Stimulated activated naive CD8-positive, alpha-beta T cell treated with anti-CD3 and anti-CD28 coated beads, Interleukin-15, amount 100 ng/mL, for 72 hours (primary cell): ENCODE data around the gene NRM.
"Not testable (repeated sequence)": the region's sequence is repeated elsewhere in the genome, so short reads cannot be mapped to it uniquely, and the experiment has no call there.

Experiments
- ATAC-seq: fragments of 150-1000 bp; cut with Tn5 transposase; 2 replicates; pipeline ENCODE4 v1.10.0; 2021; ENCODE audit warnings: mild to moderate bottlenecking, moderate library complexity
- DNase-seq, 2 donors: peaks; one replicate each; pipeline ENCODE4 v3.0.0; 2021 to 2022
- H3K27ac Mint-ChIP-seq, 2 donors: one replicate each; pipeline ENCODE4 v1.8.0; 2022; ENCODE audit warnings: mild to moderate bottlenecking in 2 of 2, mixed read lengths in 2 of 2, moderate library complexity in 2 of 2
- H3K27me3 Mint-ChIP-seq: one replicate; pipeline ENCODE4 v1.8.0; 2022; ENCODE audit warnings: mixed read lengths
- H3K4me1 Mint-ChIP-seq: one replicate; pipeline ENCODE4 v1.8.0; 2022; ENCODE audit warnings: mild to moderate bottlenecking, mixed read lengths
- H3K4me3 Mint-ChIP-seq, 2 donors: one replicate each; pipeline ENCODE4 v1.8.0; 2022; ENCODE audit warnings: mild to moderate bottlenecking in 2 of 2, mixed read lengths in 2 of 2, moderate library complexity in 1 of 2
- H3K9me3 Mint-ChIP-seq, 2 donors: one replicate each; pipeline ENCODE4 v1.8.0; 2022; ENCODE audit warnings: mixed read lengths in 2 of 2

Gene NRM

DNA sequence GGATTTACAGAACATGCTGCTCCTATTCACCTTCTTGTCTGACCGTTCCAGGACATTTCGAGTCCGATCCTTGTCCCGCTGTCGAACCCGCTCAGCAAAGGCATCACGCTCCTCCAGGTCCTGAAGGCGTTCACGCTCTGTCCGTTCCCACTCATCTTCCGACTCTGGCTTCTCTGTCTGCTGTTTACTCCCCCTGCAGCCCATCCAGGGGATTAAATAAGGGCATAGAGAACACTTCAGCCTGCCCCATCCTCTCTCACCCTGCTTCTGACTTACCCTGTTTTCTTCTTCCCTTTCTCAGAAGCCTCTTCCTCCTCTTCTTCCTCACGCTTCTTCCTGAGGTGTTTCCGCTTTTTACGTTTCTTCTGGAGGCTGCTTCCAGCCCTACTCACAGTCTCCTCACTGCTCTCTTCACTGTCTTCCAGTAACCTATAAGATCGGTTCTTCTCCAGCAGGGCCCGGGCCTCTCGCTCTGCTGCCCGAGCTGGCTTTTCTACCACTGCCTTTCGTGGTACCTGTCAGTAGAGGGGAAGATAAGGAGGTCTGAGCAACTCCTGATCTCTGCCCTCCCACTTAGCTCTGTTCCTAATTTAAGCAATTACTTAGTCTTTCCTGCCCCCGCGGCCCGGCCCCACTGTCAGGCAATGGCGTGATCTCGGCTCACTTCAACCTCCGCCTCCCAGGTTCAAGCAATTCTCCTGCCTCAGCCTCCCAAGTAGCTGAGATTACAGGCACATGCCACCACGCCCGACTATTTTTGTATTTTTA is 19.8 kb downstream of the NRM start:
- H3K9me3 Mint-ChIP-seq = no peaks in the 10 kb centered on the region
- ATAC-seq (no peak), DNase-seq (no peak)
- H3K4me3 Mint-ChIP-seq = peak overlapping the region; percentile 88 to 90
- peaks cover 52% of the 10 kb centered on the region for H3K4me1 Mint-ChIP-seq
- no peaks in the 10 kb centered on the region for H3K27me3 Mint-ChIP-seq
- H3K27ac Mint-ChIP-seq = no peak overlapping the region

DNA sequence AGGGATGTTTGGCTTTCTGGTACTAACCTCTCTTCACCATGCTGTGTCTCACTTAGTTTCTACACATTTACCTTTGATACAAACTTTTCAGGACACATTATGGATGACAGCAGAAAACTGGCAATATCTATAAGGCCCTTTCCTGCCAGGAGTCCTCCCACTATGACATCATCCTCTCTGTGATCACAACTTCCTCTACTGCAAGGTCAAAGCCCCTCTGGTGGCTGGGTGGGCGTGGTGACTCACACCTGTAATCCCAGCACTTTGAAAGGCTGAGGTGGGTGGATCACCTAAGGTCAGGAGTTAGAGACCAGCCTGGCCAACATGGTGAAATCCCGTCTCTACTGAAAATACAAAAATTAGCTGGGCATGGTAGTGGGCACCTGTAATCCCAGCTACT is 24.5 kb downstream of the NRM start:
- H3K27ac Mint-ChIP-seq = peak overlapping the region; percentile 78 to 87

DNA sequence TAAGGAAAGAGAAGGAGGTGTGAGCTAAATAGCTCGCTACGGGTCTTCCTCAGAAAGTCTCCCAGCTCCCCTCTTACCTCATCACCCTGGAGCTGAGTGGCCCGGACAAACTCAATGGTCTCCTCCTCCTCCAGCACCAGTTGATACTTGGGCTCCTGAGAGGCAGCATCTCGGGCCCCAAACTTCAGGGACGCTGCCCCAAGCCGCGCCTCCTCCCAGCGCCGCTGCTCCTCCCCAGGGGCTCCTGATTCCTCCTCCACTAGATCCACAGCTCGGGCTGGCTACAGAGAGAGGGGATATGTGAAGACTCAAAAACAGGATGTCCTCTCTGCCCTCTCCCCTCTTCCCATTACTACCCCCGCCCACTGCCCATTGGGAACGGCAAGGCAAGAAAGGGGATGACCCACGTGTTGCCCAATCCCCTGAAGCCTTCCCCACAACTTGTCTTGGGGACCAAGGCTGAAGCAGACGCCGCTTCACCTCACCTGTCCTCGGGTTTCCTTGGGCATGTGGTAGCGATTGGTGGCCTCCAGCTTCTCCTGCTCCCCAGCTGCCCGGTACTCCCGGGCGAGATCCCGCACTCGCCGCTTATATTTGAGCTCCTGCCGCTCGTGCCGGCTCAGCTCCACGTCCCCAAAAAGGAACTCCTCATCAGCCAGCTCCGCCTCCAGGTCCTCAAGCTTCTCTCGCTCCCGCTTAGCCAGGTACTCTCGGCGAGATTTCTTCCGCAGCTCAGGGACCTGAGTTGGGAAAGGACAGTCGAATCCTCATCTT is 25.6 kb downstream of the NRM start:
- Mint-ChIP-seq H3K27ac (peak overlapping the region; percentile 63 to 78), H3K4me1 (peaks cover 24% of the 10 kb centered on the region), H3K27me3 (no peaks in the 10 kb centered on the region), H3K4me3 (no peak overlapping the region), H3K9me3 (no peaks in the 10 kb centered on the region)
- ATAC-seq = no peak
- no peak for DNase-seq

More for the DNA sequence above, 24.5 kb downstream of the NRM start:
- H3K4me3 Mint-ChIP-seq, H3K27me3 Mint-ChIP-seq, H3K9me3 Mint-ChIP-seq: not testable (repeated sequence)
- H3K4me1 Mint-ChIP-seq = peaks cover 34% of the 10 kb centered on the region
- peak in 1 of 2 donors; percentile 56 for DNase-seq
- peak; percentile 85 for ATAC-seq

DNA sequence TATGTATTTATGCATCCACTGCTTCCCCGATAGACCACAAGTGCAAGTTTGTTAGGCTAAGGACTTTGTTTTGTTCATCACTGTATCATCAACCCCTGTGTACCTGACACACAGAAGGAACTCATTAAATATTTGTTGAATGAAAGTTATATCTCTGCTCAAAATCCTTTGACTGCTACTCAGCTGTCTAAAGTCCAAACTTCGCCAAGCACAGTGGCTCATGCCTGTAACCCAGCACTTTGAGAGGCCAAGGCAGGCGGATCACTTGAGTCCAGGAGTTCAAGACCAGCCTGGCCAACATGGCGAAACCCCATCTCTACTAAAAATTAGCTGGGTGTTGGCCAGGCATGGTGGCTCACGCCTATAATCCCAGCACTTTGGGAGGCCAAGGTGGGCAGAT is 32.9 kb downstream of the NRM start:
- not testable (repeated sequence) for DNase-seq, H3K27me3 Mint-ChIP-seq, H3K4me3 Mint-ChIP-seq, H3K9me3 Mint-ChIP-seq, H3K4me1 Mint-ChIP-seq, ATAC-seq
- peak overlapping the region; percentile 28 to 55 for H3K27ac Mint-ChIP-seq

DNA sequence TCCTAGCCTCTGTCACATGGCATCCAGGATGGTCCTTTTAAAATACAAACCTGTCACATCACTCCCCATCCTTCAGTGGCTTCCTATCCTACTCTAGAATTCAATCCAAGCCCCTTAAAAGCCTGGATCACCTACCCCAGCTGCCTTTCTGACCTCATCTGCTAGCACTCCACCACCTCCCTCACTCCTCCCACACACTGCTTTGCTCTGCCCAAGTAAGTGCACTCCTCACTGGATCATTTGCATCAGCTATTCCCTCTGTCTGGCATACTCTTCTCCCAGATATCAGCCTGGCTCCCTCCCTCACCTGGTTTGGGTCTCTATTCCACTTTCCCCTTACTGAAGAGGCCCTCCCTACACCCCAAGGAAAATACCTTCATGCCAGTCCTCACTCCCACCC is 33.3 kb downstream of the NRM start:
- no peaks in the 10 kb centered on the region for H3K27me3 Mint-ChIP-seq
- no peak for ATAC-seq
- no peak for DNase-seq
- H3K4me3 Mint-ChIP-seq = no peak overlapping the region
- H3K27ac Mint-ChIP-seq = peak overlapping the region in 1 of 2 donors; percentile 55
- no peaks in the 10 kb centered on the region for H3K9me3 Mint-ChIP-seq
- no peaks in the 10 kb centered on the region for H3K4me1 Mint-ChIP-seq

DNA sequence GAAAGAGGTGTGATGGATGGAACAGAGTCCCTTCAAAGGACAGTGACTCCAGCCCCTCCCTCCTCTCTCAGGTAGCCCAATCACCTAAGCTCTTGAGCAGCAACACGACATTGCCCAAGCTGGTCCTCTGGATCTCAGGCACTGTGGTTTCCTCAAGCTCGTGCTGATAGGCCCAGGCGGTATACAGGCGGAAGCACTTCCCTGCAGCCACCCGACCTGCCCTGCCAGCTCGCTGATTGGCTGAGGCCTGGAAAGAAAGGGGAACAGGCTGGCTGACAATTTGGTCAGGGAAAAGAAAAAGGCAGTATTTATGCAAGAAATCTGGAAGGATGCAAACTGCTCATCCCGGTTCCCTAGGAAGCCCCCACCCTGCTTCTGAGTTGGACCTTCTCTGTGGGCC is 34.3 kb downstream of the NRM start:
- DNase-seq (no peak), ATAC-seq (no peak)
- Mint-ChIP-seq H3K9me3 (no peaks in the 10 kb centered on the region), H3K4me3 (no peak overlapping the region), H3K27ac (no peak overlapping the region), H3K27me3 (no peaks in the 10 kb centered on the region), H3K4me1 (no peaks in the 10 kb centered on the region)

DNA sequence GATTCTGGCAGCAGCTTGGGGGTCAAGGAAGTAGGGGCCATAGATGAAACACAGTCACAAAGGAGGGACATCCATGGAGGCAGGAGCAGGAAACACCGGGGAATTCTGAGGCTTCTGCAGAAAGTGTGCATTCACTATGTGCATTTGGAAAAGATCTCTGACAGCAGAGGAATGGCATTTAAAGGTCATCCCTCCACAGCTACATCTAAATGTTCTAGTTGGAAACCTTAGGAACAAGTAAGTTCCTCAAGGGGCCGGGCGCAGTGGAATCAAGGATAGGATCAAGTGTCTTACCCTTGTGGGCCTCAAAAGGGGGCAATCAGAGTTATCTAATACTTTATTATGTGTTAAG is 35.1 kb downstream of the NRM start:
- H3K4me1 Mint-ChIP-seq = no peaks in the 10 kb centered on the region
- H3K27me3 Mint-ChIP-seq = no peaks in the 10 kb centered on the region
- no peak overlapping the region for H3K4me3 Mint-ChIP-seq
- DNase-seq (no peak), ATAC-seq (no peak)
- H3K27ac Mint-ChIP-seq = peak overlapping the region in 1 of 2 donors; percentile 9
- no peaks in the 10 kb centered on the region for H3K9me3 Mint-ChIP-seq

DNA sequence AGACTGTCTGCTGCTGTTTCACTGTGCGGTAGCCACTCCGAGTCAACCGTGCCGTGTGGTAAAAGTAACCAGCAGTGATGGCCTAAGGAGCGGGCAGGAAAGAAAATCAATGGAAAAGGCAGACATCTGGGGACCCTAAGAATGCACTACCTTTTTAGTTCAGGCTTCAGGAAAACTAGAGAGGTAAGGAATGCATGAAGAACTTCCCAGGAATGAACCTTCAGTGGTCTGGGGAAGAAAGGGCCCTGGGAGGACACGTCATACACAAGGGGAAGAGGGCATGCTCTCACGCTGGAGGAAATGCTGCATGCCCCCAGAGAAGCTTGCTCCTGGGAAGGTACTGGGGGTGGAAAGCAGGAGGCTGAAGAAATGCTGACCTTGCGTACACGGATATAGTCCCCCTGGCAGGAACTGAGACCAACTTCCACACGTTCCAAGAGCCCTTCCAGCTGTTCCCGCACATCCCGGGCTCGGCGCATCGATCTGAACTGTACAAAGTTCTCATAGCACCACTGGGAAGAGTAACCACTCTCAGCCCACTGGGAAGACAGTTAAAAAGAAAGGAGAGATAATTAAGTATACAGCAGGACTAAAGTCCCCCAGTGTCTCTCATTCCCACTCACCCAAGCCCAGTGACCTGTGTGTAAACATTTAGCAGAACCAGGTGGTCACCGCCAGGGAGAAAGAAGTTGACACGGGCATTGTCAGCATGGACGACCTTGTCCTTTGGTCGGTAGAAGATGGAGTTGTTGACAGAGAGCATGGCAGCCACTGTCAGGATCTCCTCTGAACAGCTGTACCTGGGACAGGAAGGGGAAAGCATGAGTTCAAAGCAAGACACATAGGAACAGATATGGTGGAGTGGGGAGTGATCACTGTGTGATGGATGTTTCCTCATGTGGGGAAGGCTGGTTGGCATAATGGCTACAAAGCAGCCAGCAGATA is 35.7 kb downstream of the NRM start:
- DNase-seq (no peak), ATAC-seq (no peak)
- no peaks in the 10 kb centered on the region for H3K27me3 Mint-ChIP-seq
- no peaks in the 10 kb centered on the region for H3K4me1 Mint-ChIP-seq
- no peak overlapping the region for H3K4me3 Mint-ChIP-seq
- H3K9me3 Mint-ChIP-seq = no peaks in the 10 kb centered on the region
- H3K27ac Mint-ChIP-seq = peak overlapping the region in 1 of 2 donors; percentile 9

DNA sequence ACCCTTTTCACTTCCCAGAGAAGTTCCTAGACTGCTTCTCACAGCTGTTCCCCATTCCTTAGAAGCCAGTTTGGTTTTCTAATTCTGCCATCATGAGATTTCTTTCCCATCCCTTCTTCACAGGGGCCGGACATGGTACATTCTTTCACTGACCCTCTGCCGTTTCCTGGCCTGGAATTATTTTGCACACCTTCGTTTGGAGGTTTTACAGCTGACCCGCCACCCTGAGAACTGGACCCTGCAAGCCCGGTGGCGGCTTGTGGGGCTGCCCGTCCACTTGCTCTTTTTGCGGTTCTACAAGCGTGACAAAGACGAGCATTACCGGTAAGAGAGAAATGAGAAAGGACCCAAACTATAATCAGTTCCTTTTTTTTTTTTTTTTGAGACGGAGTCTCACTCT is 39.6 kb downstream of the NRM start:
- no peak overlapping the region for H3K4me3 Mint-ChIP-seq
- DNase-seq (no peak), ATAC-seq (no peak)
- H3K4me1 Mint-ChIP-seq = peaks cover 19% of the 10 kb centered on the region
- peak overlapping the region in 1 of 2 donors; percentile 74 for H3K27ac Mint-ChIP-seq
- H3K9me3 Mint-ChIP-seq = no peaks in the 10 kb centered on the region
- H3K27me3 Mint-ChIP-seq = no peaks in the 10 kb centered on the region

DNA sequence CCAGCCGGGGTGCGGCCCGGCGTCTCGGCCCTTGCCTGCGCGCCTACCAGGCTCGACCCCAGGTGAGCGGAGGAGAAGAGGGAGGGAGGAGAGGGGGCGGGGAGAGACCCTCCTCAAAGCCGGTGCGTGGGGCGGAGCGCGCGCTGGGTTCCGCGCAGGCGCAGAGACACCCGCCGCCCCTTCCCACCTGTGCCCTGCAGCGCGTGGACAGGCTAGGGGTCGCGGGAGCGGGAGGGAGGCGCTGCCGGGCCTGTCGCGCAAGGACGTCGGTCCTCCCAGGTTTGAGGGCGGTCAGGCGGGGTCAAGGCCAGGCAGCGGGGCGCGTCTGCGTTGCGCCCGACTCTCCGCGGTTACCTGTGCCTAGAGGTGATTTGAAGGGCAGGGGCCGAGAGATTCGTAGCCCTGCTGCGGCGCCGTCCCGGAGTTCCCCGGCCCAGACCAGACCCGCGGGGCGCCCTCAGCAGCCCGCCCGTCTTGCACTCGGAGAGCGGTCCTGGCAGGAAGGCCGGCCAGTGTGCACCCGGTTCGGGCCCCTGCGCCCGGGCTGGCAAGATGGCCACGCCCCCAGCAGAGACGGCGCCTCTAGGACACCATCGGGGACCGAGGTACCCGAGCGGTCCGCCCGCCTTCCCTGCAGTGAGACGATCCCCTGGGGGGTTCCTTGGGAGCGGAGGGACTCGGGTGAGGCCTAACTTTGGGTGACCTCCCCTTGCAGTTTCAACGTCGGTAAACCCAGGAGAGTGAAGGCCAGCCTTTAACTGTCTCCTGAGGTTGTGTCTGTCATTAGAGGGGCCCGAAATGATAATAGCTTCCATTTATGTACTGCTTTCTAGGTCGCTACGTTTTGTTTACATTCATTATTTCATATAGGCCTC is 43.3 kb downstream of the NRM start:
- H3K27ac Mint-ChIP-seq = peak overlapping the region; percentile 95 to 96
- H3K9me3 Mint-ChIP-seq = no peaks in the 10 kb centered on the region
- DNase-seq = peak; percentile 83
- H3K27me3 Mint-ChIP-seq = no peaks in the 10 kb centered on the region
- H3K4me3 Mint-ChIP-seq = peak overlapping the region; percentile 91
- peaks cover 27% of the 10 kb centered on the region for H3K4me1 Mint-ChIP-seq
- peak; percentile 87 for ATAC-seq

DNA sequence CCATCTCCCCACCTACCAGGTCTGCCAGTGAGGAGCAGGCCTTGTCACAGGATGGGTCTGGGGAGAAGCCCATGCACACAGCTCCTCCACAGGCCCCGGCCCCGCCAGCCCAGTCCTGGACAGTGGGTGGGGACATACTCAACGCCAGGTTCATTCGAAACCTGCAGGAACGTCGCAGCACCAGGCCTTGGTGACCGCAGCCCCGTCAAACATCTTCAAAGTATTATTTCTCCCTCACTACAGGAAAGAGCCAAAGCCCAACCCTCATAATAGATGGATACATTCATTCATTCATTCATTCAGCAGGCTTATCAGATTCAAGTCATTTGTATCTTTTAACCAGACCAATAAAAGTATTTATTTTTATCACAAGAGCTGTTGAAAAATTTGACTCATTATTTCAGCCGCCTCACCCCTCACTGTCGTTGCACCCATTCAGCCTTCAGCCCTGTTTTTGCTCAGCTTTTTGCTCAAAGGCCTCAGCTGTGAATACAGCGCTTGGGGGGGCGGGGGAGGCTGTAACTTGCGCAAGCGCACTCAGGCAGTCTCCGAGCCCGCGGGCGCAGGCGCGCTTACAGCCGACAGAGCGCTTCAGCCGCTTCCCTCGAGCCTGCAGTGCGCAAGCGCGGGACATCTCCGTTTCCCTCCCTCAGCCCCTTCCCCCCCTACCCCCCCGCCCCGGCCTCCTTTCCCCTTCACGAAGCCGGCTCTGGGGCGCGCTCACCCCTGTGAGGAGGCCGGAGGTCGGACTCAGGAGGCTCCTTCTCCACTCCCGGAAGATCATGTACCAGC is 44.1 kb downstream of the NRM start, which contains the start of gene C6orf136:
TSS of gene C6orf136 (plus strand) at position 684 of the 792 bp plus-strand sequence. CDS start at position 783, 99 bp downstream.
- Mint-ChIP-seq H3K4me1 (peaks cover 32% of the 10 kb centered on the region), H3K4me3 (peak within 1 kb of the TSS; percentile 91), H3K27me3 (no peaks in the 10 kb centered on the region), H3K9me3 (no peaks in the 10 kb centered on the region), H3K27ac (peak within 1 kb of the TSS; percentile 95 to 96)
- DNase-seq = peak; percentile 88 to 93
- ATAC-seq = peak; percentile 86

DNA sequence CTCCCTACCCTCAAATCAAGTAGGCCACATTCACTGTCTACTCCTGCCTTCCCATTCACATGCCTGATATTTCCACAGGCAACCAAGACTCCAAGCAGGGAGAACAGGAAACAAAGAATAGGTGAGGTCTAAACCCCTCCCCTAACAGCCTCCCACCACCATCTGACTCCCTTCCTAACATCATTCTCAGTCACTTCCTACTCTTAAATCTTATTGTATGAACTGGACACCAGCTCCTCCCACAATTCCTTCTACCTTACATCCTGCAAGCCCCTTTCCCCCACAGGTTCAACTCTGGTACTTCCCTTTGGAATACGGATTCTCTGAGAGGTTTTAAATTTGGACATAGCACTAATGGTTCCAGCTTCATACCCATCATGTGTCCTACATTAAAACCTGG is 44.8 kb downstream of the NRM start:
- Mint-ChIP-seq H3K27me3 (no peaks in the 10 kb centered on the region), H3K27ac (no peak overlapping the region), H3K9me3 (no peaks in the 10 kb centered on the region), H3K4me3 (peak overlapping the region; percentile 91), H3K4me1 (peaks cover 37% of the 10 kb centered on the region)
- ATAC-seq = no peak
- no peak for DNase-seq

DNA sequence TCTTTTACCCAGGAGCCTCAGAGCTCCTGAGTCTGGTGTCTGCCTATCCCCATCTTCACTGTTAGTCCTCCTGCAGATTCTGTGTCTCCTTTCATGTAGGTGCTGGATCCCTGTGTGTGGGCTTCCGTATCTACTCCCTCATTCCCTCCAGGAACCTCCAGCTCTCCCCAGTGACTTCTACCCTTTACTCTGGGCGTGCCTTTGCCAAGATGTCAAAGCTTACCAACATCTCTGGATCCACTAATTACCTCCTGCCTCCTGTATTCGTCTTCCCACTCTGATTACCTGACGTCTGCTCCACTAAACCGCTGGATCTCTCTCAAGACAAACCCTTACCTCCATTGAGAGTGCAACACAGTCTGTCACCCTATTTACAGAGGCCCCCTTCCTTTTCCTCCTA is 46.0 kb downstream of the NRM start:
- no peak overlapping the region for H3K27ac Mint-ChIP-seq
- H3K4me3 Mint-ChIP-seq = no peak overlapping the region
- peaks cover 46% of the 10 kb centered on the region for H3K4me1 Mint-ChIP-seq
- DNase-seq = no peak
- no peaks in the 10 kb centered on the region for H3K27me3 Mint-ChIP-seq
- ATAC-seq = no peak
- no peaks in the 10 kb centered on the region for H3K9me3 Mint-ChIP-seq

DNA sequence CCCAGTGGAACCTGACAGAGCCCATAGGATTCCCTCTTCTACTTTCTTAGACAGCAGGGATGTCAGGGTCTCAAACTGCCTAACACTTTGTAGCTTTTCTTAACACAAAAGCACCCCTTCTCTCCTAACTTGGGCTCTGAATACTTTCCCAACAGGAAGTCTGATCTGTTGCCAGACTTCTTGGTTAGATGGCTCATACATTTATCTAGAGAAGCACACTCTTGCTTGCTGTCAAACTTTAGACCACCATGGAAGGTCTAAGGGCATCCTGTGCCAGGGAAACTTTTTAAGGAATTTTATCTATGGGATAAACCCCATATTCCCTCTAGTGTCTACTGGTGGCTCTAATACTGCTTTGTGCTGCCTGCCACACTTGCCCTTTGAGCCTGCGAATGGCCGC is 47.1 kb downstream of the NRM start:
- DNase-seq = no peak
- H3K27me3 Mint-ChIP-seq = no peaks in the 10 kb centered on the region
- H3K4me1 Mint-ChIP-seq = peaks cover 35% of the 10 kb centered on the region
- H3K4me3 Mint-ChIP-seq = no peak overlapping the region
- ATAC-seq = no peak
- no peaks in the 10 kb centered on the region for H3K9me3 Mint-ChIP-seq
- H3K27ac Mint-ChIP-seq = no peak overlapping the region
